Suprapubic skin (tissue), 4 donors: Measurements from ENCODE around the gene CCDC88C.

Experiments
- CTCF ChIP-seq, 2 donors: fragments of 200-600 bp in 1 of 2; fragments of 450-650 bp in 1 of 2; sonication (generic) in 1 of 2; IDR thresholded peaks; one replicate each; pipeline ENCODE4 v1.5.1; 2016 to 2019; ENCODE audit warnings: antibody characterized with exemption in 2 of 2, mild to moderate bottlenecking in 1 of 2, moderate library complexity in 1 of 2
- EP300 ChIP-seq: sonication (generic); formaldehyde crosslinking; IDR thresholded peaks from one replicate; pipeline ENCODE4 v1.6.1; 2017; ENCODE audit warnings: antibody characterized with exemption
- POLR2A ChIP-seq, 2 donors: fragments of 450-650 bp; IDR thresholded peaks; one replicate each; pipeline ENCODE4 v1.6.1; 2017; ENCODE audit warnings: antibody characterized with exemption in 2 of 2, mild to moderate bottlenecking in 2 of 2, moderate library complexity in 2 of 2
- POLR2AphosphoS5 ChIP-seq, 3 donors: sonication (generic); formaldehyde crosslinking; IDR thresholded peaks; one replicate each; pipeline ENCODE4 v1.6.1; 2017; ENCODE audit warnings: antibody characterized with exemption in 3 of 3

- no peak for TF ChIP-seq POLR2AphosphoS5 (IDR thresholded peaks at IDR 0.05)
- no peak for TF ChIP-seq CTCF (IDR thresholded peaks at IDR 0.05)
- TF ChIP-seq POLR2A (IDR thresholded peaks at IDR 0.05), result no peak
- TF ChIP-seq EP300, result no peak
Measured at GRCh38 chr14:91241863-91242262, 175.8 kb downstream of the CCDC88C start.
